ENCODE results near the gene COX15. TPM values are rescaled to one million over a fixed set of nuclear protein-coding genes. Genes with fewer than 3 reads are reported as not detected.

Gene COX15
- total and polyA plus RNA-seq, 2 of the 8 experiments (the other 6 are each of a cell fraction or from before 2014, with no cell fraction given): 17.5 to 36.6 TPM

DNA sequence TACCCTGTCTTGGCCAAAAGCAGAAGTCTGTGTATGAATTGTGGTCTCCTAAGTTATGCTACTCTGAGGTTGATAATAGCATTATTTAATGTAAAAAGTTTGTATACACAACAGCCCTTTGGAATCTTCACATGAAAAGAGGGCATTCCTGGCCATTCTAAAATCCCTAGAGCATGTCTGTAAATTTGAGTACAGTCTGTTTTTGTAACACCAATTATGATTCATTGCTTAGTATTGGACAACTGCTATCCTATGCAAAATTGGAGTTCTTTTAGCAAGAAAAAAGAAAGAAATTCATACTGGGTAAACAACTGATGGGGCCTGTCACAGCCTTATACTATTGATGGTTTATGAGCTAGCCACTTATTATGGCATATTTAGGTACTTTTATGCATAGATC is 10.3 kb upstream of the COX15 start (continued):
- TF ChIP-seq KDM4A (IDR thresholded peaks at IDR 0.05; ENCODE audit: low read depth, low read length, severe bottlenecking): no peak
